ENCODE data around the gene CA12.

Gene CA12

GRCh38 chr15:63306492-63307073 lies 75.1 kb downstream of the CA12 start:
- DNase-seq (ENCODE audit: low read depth in 2 of 2): no peak

DNA sequence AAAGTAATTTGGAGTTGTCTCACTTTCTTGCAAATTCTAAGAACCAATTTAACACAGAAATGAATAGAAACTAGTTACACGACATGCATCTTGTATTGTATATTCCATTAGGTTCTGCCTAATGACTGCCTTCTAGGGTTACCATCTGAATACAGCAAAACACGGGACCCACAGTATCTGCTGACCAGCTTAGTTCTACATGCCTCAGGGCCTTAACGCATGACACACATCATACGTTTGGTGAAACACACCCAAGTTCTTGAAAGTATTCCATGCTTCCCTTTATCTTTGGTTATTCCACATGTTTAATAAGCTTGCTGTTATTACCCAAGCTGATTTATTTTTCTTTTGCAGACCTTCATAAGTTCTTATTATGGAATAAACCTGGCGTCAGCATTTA lies 76.4 kb downstream of the CA12 start:
- DNase-seq (ENCODE audit: low read depth in 2 of 2): no peak

DNA sequence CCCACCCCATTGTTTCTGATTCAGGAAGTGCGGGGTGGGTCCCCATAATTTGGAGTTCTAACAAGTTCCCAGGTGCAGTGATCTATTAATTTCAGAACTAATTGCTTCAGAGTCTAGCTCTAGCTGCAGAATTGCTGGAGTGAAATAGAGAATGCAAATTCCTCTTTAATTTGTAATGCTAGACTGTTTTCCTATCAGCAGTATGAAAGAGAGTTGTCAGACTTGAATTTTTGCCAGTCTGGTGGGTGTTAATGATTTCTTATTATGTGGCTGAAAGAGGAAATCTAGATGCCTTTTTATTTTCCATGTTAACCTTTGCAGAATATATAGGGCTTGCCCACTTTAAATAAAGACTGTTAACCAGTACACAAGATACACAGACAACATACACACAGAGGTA lies 80.6 kb downstream of the CA12 start:
- no peak for DNase-seq (ENCODE audit: low read depth in 2 of 2)

GRCh38 chr15:63299943-63300575 lies 81.6 kb downstream of the CA12 start:
- DNase-seq (ENCODE audit: low read depth in 2 of 2): no peak

- DNase-seq (ENCODE audit: low read depth in 2 of 2): no peak
These were observed 85.5 kb downstream of the CA12 start for GRCh38 chr15:63296195-63296594.

GRCh38 chr15:63295341-63295740 lies 86.3 kb downstream of the CA12 start:
- DNase-seq (ENCODE audit: low read depth in 2 of 2): no peak

DNA sequence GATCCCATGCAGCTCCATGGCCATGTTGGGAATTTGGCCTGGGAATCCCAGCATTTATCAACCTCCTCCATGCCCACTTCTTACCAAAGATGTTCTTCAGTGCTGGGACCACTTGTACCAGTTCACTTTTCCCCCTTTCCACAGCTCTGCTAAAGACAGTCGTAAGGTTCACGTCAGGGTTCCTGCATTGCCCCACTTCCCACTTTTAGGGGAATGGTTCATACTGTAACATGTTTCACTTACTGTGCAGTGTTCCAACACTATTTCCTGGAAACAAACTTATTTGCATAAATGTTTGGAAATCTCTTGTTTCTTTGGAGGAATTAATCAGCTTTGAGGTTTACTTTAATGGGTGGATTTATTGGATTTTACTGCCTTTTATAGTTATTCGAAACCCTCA lies 87.3 kb downstream of the CA12 start:
- DNase-seq (ENCODE audit: low read depth in 2 of 2): no peak

- DNase-seq (ENCODE audit: low read depth in 2 of 2): no peak
These were observed 88.9 kb downstream of the CA12 start for GRCh38 chr15:63292771-63293170.

GRCh38 chr15:63292241-63292640 lies 89.4 kb downstream of the CA12 start:
- no peak for DNase-seq (ENCODE audit: low read depth in 2 of 2)

GRCh38 chr15:63291507-63291906 lies 90.1 kb downstream of the CA12 start:
- DNase-seq (ENCODE audit: low read depth in 2 of 2): peak; percentile 82

- peak; percentile 36 to 42 for DNase-seq (ENCODE audit: low read depth in 2 of 2)
These were observed 92.8 kb downstream of the CA12 start for GRCh38 chr15:63288778-63289378.

GRCh38 chr15:63288342-63288741 lies 93.3 kb downstream of the CA12 start:
- no peak for DNase-seq (ENCODE audit: low read depth in 2 of 2)

DNA sequence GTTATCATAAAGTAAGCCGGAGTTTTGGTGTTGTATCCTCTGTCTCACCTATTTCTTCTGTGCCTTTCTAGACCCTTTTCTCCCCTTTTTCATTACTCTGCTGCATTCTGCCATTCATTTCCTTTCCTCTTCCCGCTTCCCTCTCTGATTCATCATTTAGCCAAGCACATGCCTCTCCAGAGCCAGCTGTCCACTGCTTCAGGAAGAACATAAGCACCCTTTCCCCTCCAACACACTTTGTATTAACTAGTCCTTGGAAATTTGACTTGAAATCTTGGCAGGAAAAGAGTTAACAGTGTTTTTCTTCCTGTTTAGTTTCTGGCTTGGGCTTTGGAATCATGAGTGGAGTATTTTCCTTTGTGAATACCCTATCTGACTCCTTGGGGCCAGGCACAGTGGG lies 94.5 kb downstream of the CA12 start:
- no peak for DNase-seq (ENCODE audit: low read depth in 2 of 2)

- no peak for DNase-seq (ENCODE audit: low read depth in 2 of 2)
These were observed 97.3 kb downstream of the CA12 start for GRCh38 chr15:63284335-63284734.

- no peak for DNase-seq (ENCODE audit: low read depth in 2 of 2)
These were observed 98.5 kb downstream of the CA12 start for GRCh38 chr15:63283126-63283525.

GRCh38 chr15:63277893-63278456 lies 103.7 kb downstream of the CA12 start:
- no peak for DNase-seq (ENCODE audit: low read depth in 2 of 2)

DNA sequence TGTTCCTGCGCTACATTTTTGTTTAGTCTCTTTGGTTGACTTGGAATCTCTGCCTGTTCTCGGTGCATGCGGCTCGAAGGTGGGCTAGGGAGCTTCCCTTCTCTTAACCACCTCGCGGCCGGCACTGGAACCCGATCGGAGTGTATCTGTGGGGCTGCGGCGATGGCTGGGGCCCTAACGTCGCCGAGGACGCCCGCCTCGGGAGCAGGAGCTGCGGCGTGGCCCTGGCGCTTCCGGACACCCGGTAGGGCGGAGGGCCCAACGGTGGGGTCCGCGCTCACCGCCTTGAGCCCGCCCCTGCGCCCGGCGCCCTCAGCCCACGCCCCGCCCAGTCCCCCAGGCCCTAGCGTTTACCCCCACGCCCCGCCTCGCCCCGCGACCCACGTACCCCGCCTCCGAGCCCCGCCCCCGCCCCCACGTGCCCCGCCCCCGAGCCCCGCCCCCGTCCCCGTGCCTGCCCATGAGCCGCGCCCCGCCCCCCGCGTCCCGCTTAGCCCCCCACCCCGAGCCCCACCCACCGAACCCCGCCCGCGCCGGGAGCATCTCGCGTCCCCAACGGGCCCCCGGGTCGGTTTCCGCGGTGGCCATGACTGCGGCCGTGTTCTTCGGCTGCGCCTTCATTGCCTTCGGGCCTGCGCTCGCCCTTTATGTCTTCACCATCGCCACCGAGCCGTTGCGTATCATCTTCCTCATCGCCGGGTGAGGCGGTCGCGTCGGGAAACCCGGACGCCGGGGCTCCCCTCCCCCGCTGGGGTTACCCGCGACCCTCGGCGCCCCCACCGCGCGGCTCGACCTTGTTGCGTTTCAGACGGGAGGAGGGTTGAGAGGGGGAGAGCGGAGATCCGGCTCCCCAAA lies 104.4 kb downstream of the CA12 start, which contains the start of gene APH1B:
TSS of gene APH1B (plus strand) at position 568 of the 855 bp plus-strand sequence. CDS start at position 587, 19 bp downstream.
- peak; percentile 44 to 45 for DNase-seq (ENCODE audit: low read depth in 2 of 2)

GRCh38 chr15:63276342-63277037 lies 105.2 kb downstream of the CA12 start:
- no peak for DNase-seq (ENCODE audit: low read depth in 2 of 2)

DNA sequence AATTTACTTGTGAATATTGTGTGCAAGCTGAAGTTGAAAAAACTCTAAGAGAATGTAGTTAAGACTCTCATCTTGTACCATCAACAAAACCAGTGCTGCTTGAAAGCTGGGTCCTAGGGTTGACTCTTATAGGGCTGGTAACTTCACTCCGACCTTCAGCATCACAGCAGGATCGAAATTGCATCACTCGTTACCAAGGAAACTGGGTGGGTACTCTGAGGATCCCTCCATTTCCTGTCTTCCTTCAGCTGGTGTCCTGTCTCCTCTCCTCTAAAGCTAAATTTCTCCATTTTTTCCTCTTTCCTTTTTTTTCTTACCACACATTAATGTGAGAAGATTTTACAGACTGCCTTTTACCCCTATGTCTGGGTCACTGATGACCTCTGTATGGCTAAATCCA lies 107.2 kb downstream of the CA12 start:
- DNase-seq (ENCODE audit: low read depth in 2 of 2): no peak
